Thyroid gland (tissue), 4 donors: ENCODE results near the gene RNF41.

Source experiments
- CTCF ChIP-seq, 6 experiments: fragments of 200-600 bp in 3 of 6; fragments of 450-650 bp in 3 of 6; sonication (generic) in 3 of 6; IDR thresholded peaks; one replicate each; pipeline ENCODE4 v1.5.1; 2016 to 2019; ENCODE audit warnings: antibody characterized with exemption in 6 of 6, mild to moderate bottlenecking in 2 of 6, inconsistent platforms in 1 of 6, moderate library complexity in 1 of 6
- POLR2A ChIP-seq, 2 donors: fragments of 450-650 bp; IDR thresholded peaks; one replicate each; pipeline ENCODE4 v1.6.1; 2017; ENCODE audit warnings: antibody characterized with exemption in 2 of 2, mild to moderate bottlenecking in 2 of 2, moderate library complexity in 1 of 2

GRCh38 chr12:56208006-56208405, 13.7 kb downstream of the RNF41 start:
- TF ChIP-seq CTCF (IDR thresholded peaks at IDR 0.05): no peak
- TF ChIP-seq POLR2A (IDR thresholded peaks at IDR 0.05): no peak
